Neural cell (in vitro differentiated cells): ENCODE data around the gene PRODH2. TPM values are rescaled to one million over a fixed set of nuclear protein-coding genes. Genes with fewer than 3 reads are reported as not detected.

ENCODE experiments used
- H2AFZ ChIP-seq: fragments of 200-600, 300-800 bp; sonication (generic), shearing (Covaris generic); 2 replicates; pipeline ENCODE4 v1.6.0; 2014; ENCODE audit warnings: low read depth, mild to moderate bottlenecking, antibody characterized with exemption, low read length, moderate library complexity
- H3F3A ChIP-seq: fragments of 200-600 bp; shearing (Covaris generic); 2 replicates; pipeline ENCODE4 v1.6.1; 2016; ENCODE audit warnings: mild to moderate bottlenecking, moderate library complexity, mixed read lengths, antibody characterized with exemption, low read length; ENCODE audit not compliant: insufficient read depth, poor library complexity, severe bottlenecking
- H3K27ac ChIP-seq: fragments of 200-600, 300-800 bp; sonication (generic), shearing (Covaris generic); 2 replicates; pipeline ENCODE4 v1.5.1; 2014; ENCODE audit warnings: mild to moderate bottlenecking, low read length, moderate library complexity
- H3K27me3 ChIP-seq: fragments of 300-800, 200-600 bp; sonication (generic), shearing (Covaris generic); 2 replicates; pipeline ENCODE4 v1.6.0; 2014; ENCODE audit warnings: mild to moderate bottlenecking, low read depth, low read length, moderate library complexity; ENCODE audit not compliant: insufficient read depth
- H3K36me3 ChIP-seq: fragments of 300-800, 200-600 bp; sonication (generic), shearing (Covaris generic); 2 replicates; pipeline ENCODE4 v1.5.1; 2014; ENCODE audit warnings: mild to moderate bottlenecking, antibody characterized with exemption, low read length, moderate library complexity; ENCODE audit not compliant: insufficient read depth
- H3K4me2 ChIP-seq: fragments of 300-800, 200-600 bp; sonication (generic), shearing (Covaris generic); 2 replicates; pipeline ENCODE4 v1.6.0; 2014; ENCODE audit warnings: mild to moderate bottlenecking, low read length
- H3K4me3 ChIP-seq: fragments of 300-800, 200-600 bp; sonication (generic), shearing (Covaris generic); 2 replicates; pipeline ENCODE4 v1.5.1; 2014; ENCODE audit warnings: mild to moderate bottlenecking, low read length, moderate library complexity
- H3K79me2 ChIP-seq: fragments of 200-600 bp; shearing (Covaris generic); replicated peaks from 2 replicates; pipeline ENCODE4 v1.6.0; 2014; ENCODE audit warnings: mild to moderate bottlenecking, low read length, moderate library complexity; ENCODE audit not compliant: insufficient read depth
- H3K9ac ChIP-seq: fragments of 300-800, 200-600 bp; sonication (generic), shearing (Covaris generic); 2 replicates; pipeline ENCODE4 v1.6.1; 2016; ENCODE audit warnings: mild to moderate bottlenecking, low read length, mixed read lengths
- H3K9me2 ChIP-seq: fragments of 200-600 bp; shearing (Covaris generic); 2 replicates; pipeline ENCODE4 v1.6.1; 2016; ENCODE audit warnings: mild to moderate bottlenecking, low read length, mixed read lengths; ENCODE audit not compliant: insufficient read depth
- H3K9me3 ChIP-seq: fragments of 200-600, 300-800 bp; sonication (generic), shearing (Covaris generic); 2 replicates; pipeline ENCODE4 v1.6.1; 2016; ENCODE audit warnings: mild to moderate bottlenecking, mixed run types, low read length, moderate library complexity, mixed read lengths
- H4K20me1 ChIP-seq: fragments of 200-600 bp; shearing (Covaris generic); 2 replicates; pipeline ENCODE4 v1.6.1; 2016; ENCODE audit warnings: mild to moderate bottlenecking, mixed run types; ENCODE audit not compliant: insufficient read depth
- CTCF ChIP-seq: fragments of 450-650 bp; IDR thresholded peaks from 2 replicates; pipeline ENCODE4 v1.5.1; 2014; ENCODE audit warnings: antibody characterized with exemption, mild to moderate bottlenecking, moderate library complexity; ENCODE audit not compliant: poor library complexity, severe bottlenecking
- EP300 ChIP-seq: fragments of 450-650 bp; conservative IDR thresholded peaks from 2 replicates; pipeline ENCODE4 v1.6.1; 2014; ENCODE audit warnings: antibody characterized with exemption, mild to moderate bottlenecking, moderate library complexity; ENCODE audit not compliant: poor library complexity, severe bottlenecking
- EZH2 ChIP-seq: fragments of 200-600, 300-800 bp; shearing (Covaris generic), sonication (generic); IDR thresholded peaks from 2 replicates; pipeline ENCODE4 v1.6.1; 2014; ENCODE audit warnings: antibody characterized with exemption, low read length, borderline replicate concordance, mild to moderate bottlenecking; ENCODE audit not compliant: insufficient read depth, poor library complexity, severe bottlenecking
- MXI1 ChIP-seq: fragments of 450-650 bp; conservative IDR thresholded peaks from 2 replicates; pipeline ENCODE4 v1.6.1; 2014; ENCODE audit warnings: antibody characterized with exemption, mild to moderate bottlenecking; ENCODE audit not compliant: poor library complexity, severe bottlenecking
- POLR2AphosphoS5 ChIP-seq: IDR thresholded peaks from 2 replicates; pipeline ENCODE4 v1.6.1; 2012
- RAD21 ChIP-seq: fragments of 450-650 bp; conservative IDR thresholded peaks from 2 replicates; pipeline ENCODE4 v1.6.1; 2014; ENCODE audit warnings: antibody characterized with exemption, mild to moderate bottlenecking, moderate library complexity
- SMC3 ChIP-seq: fragments of 450-650 bp; conservative IDR thresholded peaks from 2 replicates; pipeline ENCODE4 v1.6.1; 2014; ENCODE audit warnings: antibody characterized with exemption, mild to moderate bottlenecking, moderate library complexity; ENCODE audit not compliant: poor library complexity
- TAF1 ChIP-seq: IDR thresholded peaks from 2 replicates; pipeline ENCODE4 v1.6.1; 2012; ENCODE audit warnings: low read depth
- polyA plus RNA-seq: library from polyadenylated mRNA; depleted of rRNA; stranded (reverse); fragments of >200 nt; gene quantifications from 2 replicates; pipeline ENCODE4 v1.2.3, GENCODE V29; 2014
- TF ChIP-seq, protein P1 (sequence below): IDR thresholded peaks from 2 replicates; pipeline ENCODE4 v1.6.1; 2012; ENCODE audit warnings: borderline replicate concordance

The PRODH2 gene
- polyA plus RNA-seq, 1 donor from 2014 or later: not detected

DNA sequence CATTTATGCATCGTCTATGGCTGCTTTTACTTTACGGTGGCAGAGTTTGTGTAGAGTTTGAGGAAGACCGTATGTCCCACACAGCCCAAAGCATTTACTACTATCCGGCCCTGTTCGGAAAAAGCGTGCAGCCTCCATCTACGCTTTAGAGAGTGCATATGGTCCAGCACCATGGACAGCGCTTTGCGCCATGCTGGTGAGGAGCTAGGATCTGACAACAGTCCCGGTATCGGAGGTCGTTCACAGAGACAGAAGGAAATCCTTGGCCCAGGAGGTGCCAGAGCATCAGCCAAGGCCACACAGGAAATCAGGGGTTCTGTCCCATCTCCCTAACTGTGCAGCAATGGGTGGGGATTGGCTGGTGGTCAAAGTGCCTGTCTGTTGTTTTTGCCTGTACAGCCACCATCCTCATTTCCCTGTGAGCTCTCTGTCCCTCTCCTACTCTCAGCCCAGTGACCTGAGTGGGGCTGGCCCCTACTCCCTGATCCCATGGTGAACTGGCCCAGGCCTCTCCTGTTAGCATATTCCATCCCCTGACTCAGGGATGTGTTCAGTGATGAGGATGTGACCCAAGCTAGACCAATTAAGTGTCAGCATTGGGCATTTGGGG, 16.2 kb upstream of the PRODH2 start:
- no peak overlapping the region for H2AFZ ChIP-seq
- no peaks in the 10 kb centered on the region for H3K36me3 ChIP-seq
- H4K20me1 ChIP-seq: no peaks in the 10 kb centered on the region
- TF ChIP-seq, protein P1, sequence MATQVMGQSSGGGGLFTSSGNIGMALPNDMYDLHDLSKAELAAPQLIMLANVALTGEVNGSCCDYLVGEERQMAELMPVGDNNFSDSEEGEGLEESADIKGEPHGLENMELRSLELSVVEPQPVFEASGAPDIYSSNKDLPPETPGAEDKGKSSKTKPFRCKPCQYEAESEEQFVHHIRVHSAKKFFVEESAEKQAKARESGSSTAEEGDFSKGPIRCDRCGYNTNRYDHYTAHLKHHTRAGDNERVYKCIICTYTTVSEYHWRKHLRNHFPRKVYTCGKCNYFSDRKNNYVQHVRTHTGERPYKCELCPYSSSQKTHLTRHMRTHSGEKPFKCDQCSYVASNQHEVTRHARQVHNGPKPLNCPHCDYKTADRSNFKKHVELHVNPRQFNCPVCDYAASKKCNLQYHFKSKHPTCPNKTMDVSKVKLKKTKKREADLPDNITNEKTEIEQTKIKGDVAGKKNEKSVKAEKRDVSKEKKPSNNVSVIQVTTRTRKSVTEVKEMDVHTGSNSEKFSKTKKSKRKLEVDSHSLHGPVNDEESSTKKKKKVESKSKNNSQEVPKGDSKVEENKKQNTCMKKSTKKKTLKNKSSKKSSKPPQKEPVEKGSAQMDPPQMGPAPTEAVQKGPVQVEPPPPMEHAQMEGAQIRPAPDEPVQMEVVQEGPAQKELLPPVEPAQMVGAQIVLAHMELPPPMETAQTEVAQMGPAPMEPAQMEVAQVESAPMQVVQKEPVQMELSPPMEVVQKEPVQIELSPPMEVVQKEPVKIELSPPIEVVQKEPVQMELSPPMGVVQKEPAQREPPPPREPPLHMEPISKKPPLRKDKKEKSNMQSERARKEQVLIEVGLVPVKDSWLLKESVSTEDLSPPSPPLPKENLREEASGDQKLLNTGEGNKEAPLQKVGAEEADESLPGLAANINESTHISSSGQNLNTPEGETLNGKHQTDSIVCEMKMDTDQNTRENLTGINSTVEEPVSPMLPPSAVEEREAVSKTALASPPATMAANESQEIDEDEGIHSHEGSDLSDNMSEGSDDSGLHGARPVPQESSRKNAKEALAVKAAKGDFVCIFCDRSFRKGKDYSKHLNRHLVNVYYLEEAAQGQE: peak; percentile 79
- no peak for TF ChIP-seq TAF1
- no peak for TF ChIP-seq CTCF
- no peak for TF ChIP-seq SMC3
- no peaks in the 10 kb centered on the region for H3F3A ChIP-seq
- H3K4me3 ChIP-seq: no peak overlapping the region
- peaks cover 9% of the 10 kb centered on the region for H3K27me3 ChIP-seq
- H3K9me3 ChIP-seq: no peaks in the 10 kb centered on the region
- H3K4me2 ChIP-seq: no peak overlapping the region
- H3K9me2 ChIP-seq: no peaks in the 10 kb centered on the region
- H3K79me2 ChIP-seq: no peaks in the 10 kb centered on the region
- H3K27ac ChIP-seq: no peak overlapping the region
- H3K9ac ChIP-seq: no peak overlapping the region

- no peaks in the 10 kb centered on the region for H4K20me1 ChIP-seq
- H3K4me2 ChIP-seq: no peak overlapping the region
- peaks cover 6% of the 10 kb centered on the region for H3K27me3 ChIP-seq
- no peak overlapping the region for H3K9ac ChIP-seq
- no peak overlapping the region for H2AFZ ChIP-seq
- H3K9me3 ChIP-seq: no peaks in the 10 kb centered on the region
- H3K4me3 ChIP-seq: no peak overlapping the region
- H3K79me2 ChIP-seq: no peaks in the 10 kb centered on the region
- TF ChIP-seq, protein P1: no peak
- TF ChIP-seq EZH2 (no peak), TAF1 (no peak), MXI1 (no peak), RAD21 (no peak), POLR2AphosphoS5 (no peak), SMC3 (no peak), CTCF (no peak), EP300 (no peak)
- no peaks in the 10 kb centered on the region for H3F3A ChIP-seq
- no peak overlapping the region for H3K27ac ChIP-seq
- no peaks in the 10 kb centered on the region for H3K36me3 ChIP-seq
- H3K9me2 ChIP-seq: no peaks in the 10 kb centered on the region
Observed at GRCh38 chr19:35824150-35824549, 11.5 kb upstream of the PRODH2 start.
